Pulmonary artery endothelial cell (primary cell): ENCODE measurements around the gene SLC16A11. TPM values are rescaled to one million over a fixed set of nuclear protein-coding genes. Genes with fewer than 3 reads are reported as not detected.

Experiments used
- DNase-seq: peaks from one replicate; pipeline ENCODE4 v3.0.0-alpha.2; 2011; ENCODE audit warnings: low read depth, low spot score
- total RNA-seq: library from RNA; depleted of rRNA; stranded (reverse); fragments of >200 nt; gene quantifications from 2 replicates; pipeline ENCODE4 v1.2.3, GENCODE V29; 2014

SLC16A11 gene
- total RNA-seq, 1 donor from 2014 or later: 0.26 TPM

DNA sequence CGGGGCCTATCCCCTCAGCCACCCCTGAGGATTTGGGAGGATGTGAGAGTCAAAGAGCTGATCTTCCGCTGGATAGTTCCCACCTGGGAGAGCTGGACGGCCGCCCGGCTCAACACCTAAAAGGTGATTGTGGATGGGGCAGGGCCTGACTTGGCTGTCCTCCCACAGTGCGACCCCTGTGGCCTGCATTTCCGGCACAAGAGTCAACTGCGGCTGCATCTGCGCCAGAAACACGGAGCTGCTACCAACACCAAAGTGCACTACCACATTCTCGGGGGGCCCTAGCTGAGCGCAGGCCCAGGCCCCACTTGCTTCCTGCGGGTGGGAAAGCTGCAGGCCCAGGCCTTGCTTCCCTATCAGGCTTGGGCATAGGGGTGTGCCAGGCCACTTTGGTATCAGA is 16.6 kb downstream of the SLC16A11 start:
- DNase-seq: no peak

DNA sequence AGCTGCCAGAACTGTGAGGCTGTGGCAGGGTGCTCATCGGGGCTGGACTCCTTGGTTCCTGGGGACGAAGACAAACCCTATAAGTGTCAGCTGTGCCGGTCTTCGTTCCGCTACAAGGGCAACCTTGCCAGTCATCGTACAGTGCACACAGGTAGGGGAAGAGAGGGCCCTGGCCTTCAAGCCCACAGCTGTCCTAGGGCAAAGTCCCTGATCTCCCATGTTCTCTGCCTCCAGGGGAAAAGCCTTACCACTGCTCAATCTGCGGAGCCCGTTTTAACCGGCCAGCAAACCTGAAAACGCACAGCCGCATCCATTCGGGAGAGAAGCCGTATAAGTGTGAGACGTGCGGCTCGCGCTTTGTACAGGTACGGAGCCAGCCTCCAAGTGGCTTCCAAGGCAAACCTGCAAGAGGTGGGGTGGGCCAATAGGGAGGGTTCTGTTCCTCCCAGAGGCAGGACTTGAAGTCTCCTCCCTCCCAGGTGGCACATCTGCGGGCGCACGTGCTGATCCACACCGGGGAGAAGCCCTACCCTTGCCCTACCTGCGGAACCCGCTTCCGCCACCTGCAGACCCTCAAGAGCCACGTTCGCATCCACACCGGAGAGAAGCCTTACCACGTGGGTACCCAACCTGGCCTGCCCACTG is 17.3 kb downstream of the SLC16A11 start:
- DNase-seq: no peak

DNA sequence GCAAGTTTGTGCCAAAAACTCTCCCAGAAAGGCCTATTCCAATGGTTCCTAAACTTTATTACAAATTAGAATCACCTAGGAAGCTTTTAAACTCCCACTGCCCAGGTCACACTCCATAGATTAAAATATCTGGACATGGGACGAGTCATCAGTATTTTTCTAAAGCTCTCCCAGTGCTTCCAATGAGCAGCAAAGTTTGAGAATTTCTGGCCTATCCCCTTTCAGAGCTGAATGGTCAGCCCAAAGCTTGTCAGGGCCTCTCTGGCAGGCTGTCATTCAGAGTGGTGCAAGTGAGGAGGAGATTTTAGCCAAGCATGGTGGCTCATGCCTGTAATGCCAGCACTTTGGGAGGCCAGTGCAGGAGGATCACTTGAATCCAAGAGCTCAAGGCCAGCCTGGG is 18.6 kb downstream of the SLC16A11 start:
- DNase-seq: no peak

DNA sequence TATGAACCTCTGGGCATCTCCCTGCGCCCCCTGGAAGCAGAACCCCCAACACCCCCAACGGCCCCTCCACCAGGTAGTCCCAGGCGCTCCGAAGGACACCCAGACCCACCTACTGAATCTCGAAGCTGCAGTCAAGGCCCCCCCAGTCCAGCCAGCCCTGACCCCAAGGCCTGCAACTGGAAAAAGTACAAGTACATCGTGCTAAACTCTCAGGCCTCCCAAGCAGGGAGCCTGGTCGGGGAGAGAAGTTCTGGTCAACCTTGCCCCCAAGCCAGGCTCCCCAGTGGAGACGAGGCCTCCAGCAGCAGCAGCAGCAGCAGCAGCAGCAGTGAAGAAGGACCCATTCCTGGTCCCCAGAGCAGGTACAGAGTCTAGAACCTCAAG is 19.5 kb downstream of the SLC16A11 start:
- DNase-seq: no peak

DNA sequence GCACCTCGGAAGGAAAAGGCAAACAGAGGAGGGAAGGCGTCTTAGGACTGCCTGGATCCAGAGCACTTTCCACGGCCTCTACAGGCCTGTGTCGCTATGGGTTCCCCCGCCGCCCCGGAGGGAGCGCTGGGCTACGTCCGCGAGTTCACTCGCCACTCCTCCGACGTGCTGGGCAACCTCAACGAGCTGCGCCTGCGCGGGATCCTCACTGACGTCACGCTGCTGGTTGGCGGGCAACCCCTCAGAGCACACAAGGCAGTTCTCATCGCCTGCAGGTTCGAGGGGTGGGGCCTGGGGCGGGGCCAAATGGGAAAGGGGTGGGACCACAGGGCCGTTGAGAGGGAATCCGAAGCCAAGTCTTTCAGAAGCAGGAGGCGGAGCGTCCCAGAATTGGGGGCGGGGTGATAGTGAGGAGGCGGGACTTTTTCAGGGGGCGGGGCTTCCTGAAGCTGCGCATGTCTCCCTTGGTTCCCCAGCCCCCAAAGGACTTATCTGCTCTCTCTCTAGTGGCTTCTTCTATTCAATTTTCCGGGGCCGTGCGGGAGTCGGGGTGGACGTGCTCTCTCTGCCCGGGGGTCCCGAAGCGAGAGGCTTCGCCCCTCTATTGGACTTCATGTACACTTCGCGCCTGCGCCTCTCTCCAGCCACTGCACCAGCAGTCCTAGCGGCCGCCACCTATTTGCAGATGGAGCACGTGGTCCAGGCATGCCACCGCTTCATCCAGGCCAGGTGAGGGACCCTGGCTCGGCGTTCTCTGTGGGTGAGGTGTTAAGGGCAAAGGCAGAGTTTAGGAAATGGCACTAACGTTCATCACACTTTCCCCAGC is 20.1 kb downstream of the SLC16A11 start:
- peak; percentile 92 for DNase-seq

DNA sequence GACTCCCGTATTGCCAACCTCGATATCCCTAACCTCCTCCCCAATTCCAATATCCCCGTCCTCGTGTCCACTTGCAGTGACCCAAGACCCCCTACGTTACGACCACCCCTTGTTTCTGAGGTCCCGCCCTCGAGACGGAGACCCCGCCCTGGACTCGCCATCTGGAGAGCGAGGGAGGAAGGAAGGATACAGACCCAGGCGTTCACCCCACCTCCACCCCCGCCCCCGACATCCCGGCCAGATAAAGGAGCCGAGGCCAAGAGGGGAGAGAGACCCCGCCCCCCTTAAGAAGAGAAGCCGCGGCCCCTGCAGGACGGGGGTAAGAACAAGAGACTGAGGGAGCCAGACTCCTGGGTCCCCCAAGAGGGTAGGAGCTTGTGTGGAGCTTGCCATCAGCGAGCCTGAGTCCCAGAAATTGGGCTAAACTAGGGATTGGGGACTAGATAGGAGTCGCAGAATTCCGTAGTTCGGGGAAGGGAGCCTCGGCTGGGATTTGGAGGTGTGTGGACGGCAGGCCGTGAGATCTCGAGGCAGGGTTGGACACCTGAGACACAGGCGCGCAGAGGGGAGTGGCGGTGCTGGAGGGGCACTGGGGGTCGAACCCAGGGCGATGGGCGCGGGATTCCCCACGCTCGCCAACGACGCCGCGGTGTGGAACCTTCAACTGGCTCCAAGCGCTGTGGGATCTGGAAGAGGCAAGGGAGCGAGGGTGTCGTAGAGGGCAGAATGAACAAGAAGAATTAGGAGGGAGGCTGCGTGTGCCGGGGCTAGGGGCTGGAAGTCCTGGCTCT is 20.9 kb downstream of the SLC16A11 start, which contains the start of gene BCL6B:
Gene BCL6B, plus strand, starts transcription at position 270 of the 791 bp plus-strand sequence. CDS start 622 bp downstream, outside the sequence.
- no peak for DNase-seq

DNA sequence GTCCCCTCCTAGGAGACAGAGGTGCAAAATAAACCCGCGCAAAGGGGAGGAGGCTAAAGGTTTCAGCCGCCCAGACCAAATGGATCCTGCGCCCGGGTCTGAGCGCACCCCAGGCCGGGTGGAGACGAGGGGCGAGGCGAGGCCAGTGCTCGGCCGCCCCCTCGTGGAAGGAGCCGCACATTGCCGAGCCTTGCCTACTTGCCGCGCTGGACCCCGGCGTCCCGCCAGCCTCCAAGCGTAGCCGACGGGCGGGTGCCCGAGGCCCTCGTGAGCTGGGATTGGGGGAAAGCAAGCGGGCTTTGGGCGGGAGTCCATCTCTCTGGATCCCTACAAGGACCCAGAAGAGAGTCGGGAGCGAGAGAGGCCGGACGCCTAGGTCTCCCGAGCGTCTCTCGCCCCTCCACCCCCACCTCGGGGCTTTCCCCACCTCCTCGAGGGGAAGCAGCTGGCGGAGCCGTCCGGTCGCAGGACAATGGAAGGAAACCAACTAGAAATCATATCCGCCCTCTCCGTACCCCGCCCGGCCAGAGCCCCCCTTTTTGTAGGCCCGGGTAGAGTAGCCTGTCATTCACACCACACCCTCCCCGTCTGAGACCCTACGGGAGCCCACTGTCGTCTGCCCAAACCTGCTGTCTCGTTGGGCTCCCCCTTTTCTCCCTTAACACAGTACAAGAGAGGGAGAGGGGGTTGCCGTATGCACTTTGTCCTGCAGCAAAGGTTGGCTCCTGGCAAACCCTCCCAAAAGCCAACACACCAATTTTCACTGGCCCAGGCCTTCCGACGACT is 21.7 kb downstream of the SLC16A11 start:
- DNase-seq: peak; percentile 91

DNA sequence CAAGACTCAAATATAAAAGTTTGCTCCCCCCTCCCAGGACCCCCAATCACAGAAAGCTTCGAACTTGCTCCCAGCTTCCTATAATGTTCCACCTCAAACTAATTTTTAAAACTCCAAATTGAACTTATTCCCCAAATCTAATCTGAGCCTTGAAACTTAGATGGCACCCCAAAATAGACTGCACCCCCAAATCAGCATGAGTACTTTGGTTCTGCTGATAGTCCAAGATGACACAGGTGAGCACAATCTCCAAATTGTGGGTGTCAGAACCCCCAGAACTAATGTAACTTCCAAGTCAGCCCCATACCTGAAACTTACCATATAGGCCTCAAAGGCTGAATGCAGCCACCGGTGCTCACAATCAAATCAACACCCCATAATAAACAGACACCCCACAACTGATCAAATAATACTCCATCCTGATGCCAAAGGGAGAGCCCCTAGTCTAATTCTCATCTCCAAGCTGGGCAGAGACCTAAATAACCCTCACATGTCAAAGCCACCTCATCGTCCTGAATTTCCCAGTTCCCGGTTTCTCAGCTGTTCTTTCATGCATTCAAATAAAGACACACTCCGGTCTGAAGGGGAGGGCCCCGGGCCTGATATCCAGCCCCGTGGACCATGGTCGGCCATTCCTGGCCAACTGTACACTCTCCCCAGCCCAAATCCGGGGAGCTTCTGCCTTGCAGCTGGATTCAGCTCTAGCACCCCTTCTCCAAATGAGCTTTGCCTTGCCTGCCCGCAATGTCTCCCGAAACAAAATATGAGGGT is 22.8 kb downstream of the SLC16A11 start:
- DNase-seq: no peak

DNA sequence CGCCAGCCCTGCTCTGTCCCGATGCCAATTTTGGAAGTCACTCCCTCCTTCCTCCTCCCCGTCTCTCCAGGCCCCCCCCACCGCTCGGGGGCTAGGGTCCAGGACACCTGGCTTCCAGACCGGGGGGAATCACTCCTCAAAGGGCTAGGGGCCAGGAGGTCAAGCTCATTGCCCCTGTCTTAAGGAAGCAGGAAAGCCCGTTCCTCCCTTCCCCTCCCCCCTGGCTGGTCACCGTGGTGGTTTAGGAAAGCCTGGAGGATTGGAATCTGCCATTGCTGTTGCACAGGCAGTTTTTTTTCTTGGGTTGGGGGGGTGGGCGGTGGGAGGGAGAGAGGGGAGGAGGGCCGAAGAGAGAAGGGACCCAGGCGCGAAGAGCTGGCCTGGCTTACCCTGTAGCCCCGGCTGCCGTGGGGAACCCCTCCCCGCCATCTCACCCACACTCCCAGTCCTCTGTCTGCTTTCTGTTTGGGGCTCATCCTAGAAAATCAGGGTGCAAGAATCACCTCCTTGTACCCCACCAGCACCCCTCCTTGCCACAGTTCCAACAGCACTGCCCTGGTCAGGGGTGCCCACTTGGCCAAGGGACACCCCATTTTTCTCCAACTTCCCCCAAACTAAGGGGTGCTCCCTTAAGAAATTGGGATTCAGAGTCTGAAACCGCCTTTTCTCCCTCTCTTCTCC is 23.9 kb downstream of the SLC16A11 start:
- no peak for DNase-seq

DNA sequence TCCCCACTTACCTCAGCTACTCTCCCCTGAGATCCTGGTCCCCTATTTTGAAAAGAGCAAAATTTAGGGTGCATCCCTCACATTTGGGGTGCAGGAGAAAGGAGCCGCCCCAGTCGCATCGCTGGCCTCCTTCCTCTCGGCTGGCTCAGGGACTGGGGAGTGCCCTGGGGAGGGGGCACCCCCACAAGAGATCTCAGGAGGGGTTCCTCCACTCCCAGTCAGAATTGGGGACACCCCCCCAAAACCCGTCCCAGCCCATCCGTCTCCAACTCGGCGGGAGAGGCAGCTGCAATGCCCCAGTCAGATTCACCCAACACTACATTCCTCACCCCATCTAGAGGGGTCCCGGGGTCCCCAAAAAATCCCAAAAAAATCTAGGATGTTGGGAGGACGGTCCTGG is 24.5 kb downstream of the SLC16A11 start:
- no peak for DNase-seq

DNA sequence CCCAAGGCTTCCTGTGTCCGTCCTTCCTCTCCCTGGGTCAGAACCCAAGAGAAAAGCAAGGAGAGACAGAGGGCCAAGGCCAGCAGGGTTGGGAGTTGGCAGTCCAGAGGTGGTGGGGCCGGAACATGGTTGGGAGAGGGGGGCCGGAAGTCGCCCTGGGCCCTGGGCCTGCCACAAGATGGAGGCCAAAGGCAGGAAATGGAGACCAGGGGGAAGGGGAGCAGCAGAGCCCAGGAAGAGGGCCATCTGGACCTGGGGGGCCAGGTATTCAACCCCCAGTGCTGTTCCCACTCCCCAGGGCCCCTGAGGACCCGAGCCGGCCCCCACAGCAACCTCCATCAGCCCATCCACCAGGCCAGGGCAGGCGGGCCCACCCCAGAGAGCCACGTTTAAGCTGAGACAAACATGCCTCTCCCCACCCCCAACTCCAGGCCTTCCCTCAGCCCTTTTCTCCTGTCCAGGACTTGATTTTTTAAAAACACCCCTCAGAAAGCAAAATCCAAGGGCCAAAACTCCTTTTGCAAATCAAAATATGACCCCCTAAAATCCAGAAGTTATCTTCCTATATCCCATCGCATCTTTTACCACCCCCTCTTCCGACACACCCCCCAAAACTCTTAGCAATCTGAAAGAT is 25.4 kb downstream of the SLC16A11 start:
- no peak for DNase-seq

DNA sequence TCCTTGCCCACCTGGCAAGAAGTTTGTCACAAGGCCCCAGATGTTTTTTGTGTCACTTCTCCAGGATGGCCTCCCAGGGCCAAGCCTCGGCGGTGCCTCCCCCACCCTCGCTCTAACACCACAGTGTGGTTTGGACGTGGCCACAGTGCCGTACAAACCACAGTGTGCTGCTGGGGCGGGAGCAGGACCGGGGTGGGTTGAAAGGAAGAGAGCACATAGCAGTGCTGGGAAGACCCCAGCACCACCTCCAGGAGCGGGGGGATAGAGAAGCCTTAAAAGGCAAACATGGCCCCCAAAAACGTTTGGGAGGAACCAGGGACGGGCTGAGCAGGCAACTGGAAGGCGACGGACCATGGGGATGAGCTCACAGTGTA is 26.1 kb downstream of the SLC16A11 start:
- DNase-seq: no peak

DNA sequence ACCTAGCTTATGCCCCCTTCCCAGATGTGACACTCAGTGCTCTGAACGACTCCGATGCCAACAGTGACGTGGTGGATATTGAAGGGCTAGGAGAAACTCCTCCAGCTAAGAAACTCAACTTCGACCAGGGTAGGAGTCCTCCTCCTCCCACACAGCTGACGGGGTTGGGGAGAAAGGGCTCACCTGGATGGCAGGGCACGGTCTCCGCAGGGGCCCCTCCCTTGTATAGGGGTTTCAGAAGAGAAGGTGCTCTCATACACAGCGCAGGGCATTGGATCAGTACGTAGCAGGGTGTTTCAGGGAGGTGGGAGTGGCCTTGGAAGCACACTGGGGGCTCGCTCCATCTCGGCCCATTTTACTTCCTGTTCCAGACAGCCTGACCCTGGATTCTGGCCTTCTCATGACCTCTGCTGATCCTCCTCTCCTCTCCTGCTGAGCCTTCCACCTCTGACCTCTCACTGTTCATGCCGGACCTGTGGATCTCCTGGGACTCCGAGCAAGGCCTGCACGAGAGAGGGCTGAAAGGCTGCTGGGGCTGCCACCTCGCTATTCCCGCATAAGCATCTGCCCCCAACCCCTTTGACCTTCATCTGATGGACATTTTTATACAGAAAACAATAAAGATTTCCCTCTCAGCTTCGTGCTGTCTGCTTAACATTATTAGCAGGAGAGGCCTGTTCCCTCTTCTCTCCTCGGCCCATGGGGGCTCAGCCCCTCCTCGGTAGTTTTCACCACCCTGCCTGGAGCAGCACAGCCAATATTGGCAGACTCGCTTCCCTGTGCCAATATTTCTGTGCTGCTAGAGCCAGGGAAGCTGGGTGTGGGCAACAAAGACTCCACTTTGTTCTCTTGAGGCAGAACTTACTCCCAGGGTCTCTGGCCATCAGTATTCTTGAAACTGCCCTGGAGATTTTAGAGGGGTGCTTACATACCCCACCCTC is 26.7 kb downstream of the SLC16A11 start:
- DNase-seq: no peak

DNA sequence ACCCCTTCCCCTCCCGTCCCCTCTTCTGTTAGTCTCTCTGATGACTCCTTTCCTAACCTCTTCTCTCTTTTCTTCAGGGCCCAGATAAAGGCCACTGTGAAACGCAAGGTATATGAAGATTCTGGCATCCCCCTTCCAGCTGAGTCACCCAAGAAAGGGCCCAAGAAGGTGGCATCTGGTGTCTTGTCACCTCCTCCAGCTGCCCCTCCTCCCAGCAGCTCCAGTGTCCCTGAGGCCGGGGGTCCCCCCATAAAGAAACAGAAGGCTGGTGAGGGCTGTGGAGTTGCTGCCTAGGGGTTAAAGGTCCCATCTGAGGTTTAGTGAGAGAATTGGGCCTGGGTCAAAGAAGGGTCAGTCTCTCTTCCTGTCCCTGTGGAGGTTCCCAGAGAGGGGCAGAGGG is 27.5 kb downstream of the SLC16A11 start:
- no peak for DNase-seq

DNA sequence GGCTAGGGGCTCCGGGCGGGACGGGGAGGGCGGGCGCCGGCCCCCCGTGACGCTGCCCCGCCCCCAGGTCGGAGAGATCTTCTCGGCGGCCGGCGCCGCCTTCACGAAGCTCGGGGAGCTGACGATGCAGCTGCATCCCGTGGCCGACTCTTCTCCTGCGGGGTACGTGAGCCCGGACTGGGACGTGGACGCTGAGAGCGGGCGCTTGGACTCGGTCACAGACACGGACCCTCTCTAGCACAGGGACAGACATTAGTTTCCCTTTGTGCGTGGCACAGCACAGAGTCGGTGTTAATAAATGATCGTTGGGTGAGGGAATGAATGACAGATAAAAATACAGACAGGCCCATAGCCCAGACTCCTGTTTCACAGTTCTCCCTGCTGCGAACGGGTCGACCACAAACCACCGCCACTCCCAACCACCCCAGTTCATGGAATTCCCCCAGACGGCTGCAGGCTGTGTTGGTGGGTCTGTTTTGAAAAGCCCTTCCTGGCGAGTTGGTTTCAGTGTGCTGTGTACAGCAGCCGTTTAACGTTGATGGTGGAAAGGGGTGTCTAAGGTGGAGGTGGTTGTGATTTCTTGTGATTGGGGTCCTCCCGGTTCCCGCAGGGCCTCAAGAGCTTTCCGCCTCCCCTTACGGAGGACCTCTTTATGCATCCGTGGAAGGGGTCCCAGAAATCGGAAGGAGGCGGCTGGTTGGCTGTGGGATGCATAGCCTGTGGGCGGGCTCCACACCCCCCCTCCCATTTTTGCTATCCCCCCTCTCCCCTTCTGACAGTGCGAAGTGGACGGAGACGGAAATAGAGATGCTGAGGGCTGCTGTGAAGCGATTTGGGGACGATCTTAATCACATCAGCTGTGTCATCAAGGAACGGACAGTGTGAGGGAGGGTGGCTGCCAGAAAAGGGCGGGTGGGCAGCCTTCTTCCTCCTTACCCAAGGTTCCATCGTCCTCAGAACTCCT is 28.6 kb downstream of the SLC16A11 start:
- no peak for DNase-seq

DNA sequence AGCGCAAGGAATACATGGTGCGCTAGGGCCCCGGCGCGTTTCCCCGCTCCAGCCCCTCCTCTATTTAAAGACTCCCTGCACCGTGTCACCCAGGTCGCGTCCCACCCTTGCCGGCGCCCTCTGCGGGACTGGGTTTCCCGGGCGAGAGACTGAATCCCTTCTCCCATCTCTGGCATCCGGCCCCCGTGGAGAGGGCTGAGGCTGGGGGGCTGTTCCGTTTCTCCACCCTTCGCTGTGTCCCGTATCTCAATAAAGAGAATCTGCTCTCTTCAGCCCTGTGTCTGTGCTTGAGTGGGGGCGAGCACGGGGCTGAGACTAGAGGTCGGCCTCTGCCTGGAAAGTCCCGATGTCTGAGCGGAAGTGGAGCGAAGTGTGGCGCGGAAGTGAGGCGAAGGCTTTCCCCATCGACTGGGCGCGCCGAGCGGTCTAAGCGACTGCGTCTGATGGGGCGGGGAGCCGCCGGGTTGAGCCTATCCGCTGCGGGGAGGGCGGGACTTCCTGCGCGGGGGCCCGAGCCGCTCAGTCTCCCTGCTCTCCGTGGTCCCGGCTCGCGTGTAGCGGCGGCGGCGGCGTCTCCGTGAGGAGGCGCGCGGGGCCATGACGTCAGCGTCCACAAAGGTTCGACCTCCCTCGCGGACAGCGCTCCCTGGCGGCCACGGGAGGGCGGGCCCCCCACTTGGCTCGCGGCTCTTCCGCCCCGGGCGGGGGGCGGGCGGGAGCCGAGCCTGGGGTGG is 29.5 kb downstream of the SLC16A11 start:
- peak; percentile 90 for DNase-seq

DNA sequence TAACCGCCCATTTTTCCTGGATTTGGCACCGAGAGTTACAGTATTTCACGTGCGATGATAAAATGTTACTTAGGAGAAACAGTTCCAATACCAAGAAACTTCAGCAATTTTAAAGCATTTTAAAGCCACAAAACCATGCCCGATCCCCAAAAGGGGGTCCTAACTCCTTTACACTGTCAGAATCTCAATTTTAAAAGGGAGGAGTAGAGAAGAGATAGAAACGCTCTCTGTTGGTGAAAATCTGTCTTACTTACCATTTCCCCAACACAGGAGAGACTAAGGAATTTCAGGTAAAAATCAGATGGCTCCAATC is 32.0 kb downstream of the SLC16A11 start:
- no peak for DNase-seq
